HuH-7.5 (cell line): ENCODE data around the gene DHX8.
A peak's percentile ranks its signal among the peaks of the same experiment; 100 is the strongest.

Experiments used
- DNase-seq: peaks from one replicate; pipeline ENCODE4 v3.0.0; 2011; ENCODE audit warnings: low spot score

The DHX8 gene

DNA sequence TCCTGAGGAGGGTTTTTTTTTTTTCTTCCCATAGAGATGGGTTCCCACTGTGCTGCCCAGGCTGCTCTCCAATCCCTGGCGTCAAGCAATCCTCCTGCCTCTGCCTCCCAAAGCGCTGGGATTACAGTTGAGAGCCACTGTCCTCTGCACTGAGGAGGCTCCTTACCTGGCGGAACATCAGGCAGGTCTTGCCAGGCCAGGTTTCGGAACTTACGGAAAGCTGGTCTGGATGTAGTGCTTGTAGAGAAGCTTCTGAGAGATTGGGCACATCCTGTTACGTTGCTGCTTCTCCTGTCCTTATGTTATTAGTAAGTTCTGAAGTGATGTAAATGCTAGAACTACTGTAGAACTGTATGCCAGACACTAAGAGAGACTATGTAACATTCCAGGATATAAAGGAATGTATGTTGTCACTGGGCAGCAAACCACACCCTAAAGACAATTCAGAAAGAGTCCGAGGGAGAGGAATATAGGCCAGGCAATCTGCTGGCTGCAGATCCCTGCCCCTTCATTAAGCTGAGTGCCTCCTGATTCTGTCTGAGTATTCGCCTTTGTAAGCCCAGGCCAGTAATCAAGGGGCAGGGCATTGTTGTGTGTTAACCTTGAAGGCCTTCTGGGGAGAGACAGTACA lies 41.3 kb downstream of the DHX8 start:
- no peak for DNase-seq

GRCh38 chr17:43526886-43527648 lies 43.3 kb downstream of the DHX8 start:
- no peak for DNase-seq

DNA sequence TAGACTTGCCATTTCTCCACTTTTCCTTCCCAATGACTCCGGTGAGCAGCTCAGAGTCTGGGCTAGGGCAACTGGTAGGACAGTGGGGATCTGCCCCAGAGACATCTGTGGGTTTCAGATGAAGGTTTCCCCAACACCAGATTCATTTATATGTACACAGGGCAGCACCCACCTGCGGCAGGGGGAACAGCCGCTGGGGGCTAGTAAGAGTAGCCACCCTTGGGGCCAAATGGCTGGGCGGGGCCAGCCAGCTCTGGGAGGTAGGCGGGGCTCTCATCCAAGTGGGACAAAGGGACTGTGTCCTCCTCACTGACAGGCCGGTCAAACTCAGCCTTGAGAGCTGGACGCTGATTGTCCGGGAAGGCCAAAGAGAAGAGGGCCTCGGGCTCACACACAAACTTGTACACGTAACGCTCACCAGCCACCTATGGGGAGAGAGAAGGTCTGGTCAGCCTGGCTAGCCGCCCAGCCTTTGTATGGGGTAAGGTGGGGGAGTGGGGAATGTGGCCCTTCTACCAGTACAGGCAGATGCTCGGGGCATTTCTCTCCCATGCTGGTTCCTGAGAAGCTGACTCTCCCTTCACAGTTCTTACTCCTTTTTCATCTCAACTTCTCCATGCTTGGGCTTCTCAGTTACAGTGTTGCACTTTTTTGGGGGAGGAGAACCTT lies 44.7 kb downstream of the DHX8 start:
- DNase-seq, result no peak

DNA sequence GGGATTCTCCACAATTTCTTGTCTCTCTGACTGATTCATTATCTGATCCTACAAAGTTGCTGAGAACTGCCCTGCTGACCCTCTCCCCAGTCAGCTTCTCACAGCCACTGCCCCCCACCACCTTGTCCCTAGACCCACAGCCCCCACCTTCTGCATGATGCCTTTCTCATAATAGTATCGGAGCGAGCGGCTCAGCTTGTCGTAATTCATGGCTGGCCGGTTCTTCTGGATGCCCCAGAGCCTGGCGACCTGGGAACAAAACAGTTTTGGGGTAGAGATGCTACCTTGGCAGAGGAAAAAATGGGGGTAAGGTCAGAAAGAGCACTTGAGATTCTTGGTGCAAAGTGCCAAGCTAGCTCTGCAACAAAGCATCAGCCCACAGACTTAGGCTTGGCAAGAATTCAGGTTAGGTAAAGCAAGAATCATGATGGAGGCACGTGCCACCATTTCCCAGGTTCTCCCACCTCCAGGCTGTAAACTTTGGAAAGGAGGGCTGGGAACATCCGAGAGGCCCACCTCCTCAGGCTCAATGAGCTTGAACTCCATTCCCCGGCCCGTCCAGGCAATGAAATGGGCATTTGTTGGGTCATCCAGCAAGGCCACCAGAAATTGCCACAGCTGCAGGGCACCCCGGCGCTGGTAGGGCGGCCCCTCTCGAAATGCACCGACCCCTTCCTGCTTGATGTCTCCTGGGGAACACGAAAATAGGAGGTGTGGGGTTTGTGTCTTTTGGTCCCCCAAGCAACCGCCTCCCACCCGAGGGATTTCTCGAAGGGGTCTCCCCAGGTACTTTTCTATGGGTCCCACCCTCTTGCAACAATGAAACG lies 45.4 kb downstream of the DHX8 start:
- no peak for DNase-seq

DNA sequence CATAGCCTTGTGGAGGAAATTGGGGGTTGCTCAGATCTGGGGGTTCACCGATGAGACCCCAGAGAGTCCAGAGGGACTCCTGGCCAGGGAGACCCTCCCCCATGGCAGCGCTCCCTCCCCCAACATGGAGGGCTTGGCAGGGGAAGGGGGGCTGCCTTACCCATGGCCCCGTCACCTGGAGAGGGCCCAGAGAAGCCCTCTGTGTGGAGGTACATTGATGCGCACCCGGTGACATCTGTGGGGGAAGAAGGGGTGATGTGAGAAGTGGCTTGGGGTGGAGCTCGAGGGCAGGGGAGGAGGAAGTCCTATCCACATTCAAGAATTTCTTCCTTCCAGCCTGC lies 46.1 kb downstream of the DHX8 start:
- no peak for DNase-seq

DNA sequence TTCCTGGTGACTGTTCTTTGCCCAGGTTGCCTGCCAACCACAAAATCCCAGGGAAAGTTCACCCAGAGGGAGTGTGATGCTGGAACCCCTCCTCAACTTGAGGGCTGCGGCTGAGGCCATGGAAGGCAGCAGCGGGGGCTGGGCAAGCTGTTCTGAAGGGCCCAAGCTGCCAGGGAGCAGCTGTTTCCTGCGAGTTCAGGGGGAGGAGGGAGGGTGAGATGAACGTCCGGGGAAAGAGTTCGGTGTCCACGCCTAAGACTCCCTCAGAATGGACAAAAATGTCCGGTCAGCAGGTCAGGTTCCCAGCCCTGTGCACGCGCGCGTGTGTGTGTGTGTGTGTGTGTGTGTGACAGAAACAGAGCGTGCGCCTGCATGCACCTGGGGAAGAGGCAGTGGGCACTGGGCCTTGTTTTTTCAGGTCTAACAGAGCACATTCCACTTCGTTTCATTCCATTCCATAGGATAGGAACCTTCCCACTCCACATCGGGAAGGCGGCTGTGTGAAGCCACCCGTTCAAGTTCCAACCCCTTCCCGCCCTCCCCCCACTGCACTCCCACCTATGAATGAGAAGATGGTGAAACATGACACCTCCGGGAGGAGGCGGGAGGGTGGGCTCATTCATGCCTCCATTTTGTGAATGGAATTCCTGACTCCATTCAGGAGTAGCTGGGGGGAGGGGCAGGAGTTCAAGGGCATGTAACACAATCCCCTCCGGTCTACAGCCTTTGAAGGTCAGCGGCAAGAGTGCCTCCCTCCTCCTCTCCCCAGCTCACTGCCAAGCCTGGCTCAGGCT lies 46.7 kb downstream of the DHX8 start:
- peak; percentile 55 for DNase-seq

GRCh38 chr17:43531082-43531378 lies 47.3 kb downstream of the DHX8 start:
- DNase-seq, result no peak

GRCh38 chr17:43531955-43532354 lies 48.2 kb downstream of the DHX8 start:
- DNase-seq, result no peak

- DNase-seq, result no peak
These were observed 48.8 kb downstream of the DHX8 start for GRCh38 chr17:43532581-43532980.

DNA sequence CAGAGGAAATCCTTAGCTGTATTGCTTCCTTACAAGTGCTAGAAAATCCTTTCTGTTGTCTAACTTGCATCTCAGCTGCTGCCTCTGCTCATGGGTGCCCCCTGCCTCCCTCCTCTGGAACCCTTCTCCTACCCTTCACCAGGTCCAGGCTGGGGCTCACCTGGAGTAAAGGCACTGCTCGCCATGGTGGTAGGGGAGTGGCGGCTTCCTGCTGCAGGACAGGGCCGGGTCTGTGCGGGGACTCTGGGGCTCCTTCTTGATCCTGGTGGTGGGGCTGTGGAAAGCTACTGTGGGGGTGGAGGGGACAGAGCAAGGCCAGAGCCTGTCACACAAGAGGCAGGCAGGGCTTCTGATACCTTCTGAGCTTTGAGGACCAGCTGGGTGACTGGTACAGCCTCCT lies 49.9 kb downstream of the DHX8 start:
- DNase-seq, result no peak

DNA sequence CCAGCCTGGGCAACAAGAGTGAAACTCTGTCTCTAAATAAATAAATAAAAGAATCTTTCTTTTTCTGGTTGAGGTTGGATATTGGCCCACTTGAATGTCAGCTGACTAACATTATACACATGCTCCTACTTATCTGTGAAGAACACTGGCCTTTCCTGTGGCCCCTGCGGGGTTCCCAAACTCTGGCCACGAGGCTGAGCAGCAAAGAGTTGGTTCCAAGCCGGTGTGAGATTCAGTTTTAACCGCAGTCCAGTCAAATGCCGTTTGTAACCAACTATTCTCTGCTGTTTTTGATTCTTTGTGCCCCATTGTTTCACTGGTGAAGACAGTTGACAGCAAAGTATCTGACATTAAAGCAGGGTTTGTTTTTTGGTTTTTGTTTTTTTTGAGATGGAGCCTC lies 51.1 kb downstream of the DHX8 start:
- no peak for DNase-seq

DNA sequence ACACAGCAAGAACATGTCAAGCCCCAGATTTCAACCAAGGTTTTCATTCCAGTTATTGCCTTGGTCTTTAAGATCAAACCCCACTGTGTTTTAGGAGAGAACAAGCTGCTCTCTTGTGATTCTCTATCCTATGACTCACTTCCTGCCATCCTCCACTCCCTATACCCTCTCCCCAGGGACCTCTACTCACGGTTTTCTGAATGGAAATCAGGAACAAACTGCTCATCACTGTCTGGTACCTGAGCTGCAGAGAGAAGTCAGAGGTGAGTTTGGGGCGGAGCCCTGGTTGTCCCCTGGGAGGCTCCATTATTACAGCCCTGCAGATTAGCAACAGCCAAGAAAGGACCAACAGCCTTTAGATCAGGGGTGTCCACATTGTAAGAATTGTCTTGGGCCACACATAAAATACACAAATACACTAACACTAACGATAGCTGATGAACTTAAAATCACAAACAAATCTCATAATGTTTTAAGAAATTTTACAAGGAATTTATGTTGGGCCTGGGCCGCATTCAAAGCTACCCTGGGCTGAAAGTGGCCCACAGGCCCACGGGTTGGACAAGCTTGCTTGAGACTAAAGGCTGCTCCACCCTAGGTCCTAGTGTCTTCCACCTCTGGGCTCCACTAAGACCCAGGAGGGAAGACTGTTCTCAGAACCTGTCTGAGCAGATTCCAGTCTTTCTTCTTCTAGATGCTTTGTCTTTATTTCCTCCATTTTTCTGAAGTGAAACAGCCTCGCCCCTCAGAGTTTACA lies 52.6 kb downstream of the DHX8 start:
- no peak for DNase-seq

DNA sequence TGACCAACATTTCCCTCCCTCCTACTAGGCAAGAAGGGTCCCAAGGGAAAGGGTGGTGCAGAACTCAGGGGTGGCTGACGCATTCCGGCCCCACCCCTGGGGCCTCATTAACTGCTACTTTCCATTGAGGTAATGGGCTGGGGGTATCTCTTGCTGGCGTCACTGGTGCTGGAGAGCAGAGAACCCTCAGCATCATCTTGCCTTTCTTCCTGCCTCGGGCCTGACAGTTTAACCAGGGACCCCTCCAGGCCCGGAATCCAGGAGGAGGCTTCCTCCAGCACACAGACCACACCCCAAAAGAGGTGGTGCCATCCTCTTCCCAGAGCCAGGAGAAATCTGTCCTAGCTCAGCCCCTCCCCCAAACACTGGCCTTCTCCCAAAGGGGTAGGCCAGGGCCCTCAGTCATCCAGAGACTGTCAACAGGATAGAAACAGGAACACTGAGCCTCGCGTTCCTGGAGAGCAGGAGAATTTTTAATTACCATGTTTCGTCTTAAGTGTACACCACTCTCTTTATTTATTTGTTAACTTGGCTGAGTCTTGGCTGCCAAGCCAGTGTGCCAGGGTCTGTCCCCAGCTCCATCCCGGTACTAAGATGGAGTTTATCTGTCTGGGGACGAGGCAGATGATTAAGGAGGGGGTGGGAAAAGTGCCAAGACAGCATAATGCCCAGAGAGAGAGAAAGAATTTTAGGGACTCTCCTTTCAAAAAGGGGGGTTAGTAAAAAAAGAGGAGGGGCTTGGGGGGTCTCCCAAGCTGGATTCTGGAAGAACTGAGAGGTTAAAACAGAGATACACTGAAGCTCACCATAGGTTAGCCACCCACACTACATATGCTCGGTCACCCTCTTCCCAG lies 57.3 kb downstream of the DHX8 start:
- DNase-seq, result no peak

DNA sequence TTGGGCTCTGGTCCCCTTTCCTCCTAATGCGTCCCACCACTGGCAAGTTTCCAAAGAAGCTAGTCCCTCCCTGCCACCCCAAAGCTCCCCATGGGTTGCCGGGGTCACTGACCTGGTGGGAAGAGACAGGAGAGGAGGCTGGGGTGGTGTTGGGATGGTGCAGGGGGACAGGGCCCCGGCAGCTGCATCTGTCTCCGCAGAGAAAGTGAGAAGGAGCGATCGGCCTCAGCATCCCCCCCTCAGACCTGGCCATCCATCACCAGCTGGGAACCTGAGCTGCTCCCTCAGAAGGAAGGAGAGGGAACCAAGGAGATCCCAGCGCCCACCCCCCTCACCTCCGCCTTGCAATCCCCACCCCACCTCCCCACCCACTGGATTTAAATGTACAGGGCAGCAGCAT lies 59.1 kb downstream of the DHX8 start:
- no peak for DNase-seq

DNA sequence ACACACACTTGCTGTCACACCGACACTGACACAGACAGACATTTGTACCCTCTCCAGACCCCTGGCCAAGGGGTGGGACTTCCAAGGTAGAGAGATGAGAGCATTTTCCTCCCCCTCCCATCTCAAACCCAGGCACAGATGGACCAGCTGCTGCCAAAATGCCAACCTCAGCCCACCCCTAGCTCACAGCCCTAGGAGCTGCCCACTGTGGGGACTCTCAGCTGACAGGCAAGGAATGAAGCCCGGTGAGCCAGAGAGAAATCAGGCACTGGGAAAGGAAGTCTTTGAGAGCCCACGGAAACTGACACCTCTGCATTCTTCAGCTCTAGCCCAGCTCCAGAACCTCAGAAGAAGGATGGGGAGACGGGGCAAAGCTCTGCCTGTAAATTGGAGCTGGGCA lies 59.5 kb downstream of the DHX8 start:
- no peak for DNase-seq

DNA sequence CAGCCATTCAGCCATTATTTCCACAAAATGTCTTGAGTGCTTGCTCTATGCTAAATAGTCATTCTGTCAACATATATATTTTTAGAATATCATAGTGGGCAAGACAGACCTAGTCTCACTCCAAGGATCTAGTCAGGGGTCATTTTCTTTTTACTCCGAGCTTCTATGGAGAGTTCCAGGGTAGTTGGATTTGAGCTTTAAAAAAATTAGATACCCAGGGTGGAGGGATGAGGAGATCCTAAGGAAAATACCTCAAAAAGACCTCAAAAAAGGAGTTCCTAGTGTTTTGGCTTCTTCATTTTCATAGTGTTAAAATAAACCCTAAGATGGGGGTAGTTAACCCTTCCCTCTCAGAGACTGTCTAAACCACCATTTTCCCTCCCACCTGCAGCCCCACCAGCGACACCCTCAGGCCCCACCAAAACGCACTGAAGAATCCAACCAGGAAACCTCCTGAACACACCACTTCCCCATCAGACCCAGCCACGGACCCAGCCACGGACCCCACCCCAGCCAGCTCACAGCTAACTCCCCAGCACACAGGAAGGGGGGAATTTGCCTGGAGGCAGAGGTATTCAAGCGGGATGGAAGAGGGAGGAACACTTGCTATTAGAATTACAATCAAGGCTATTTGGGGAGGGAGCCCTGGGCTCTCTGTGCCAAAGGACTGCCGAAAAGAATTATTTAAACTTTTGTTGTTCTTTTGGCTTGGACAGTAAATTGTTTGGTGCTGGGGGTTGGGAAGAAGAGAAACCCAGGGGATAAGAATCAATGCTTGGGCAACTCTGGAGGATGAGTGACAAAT lies 60.2 kb downstream of the DHX8 start:
- DNase-seq, result peak; percentile 39

DNA sequence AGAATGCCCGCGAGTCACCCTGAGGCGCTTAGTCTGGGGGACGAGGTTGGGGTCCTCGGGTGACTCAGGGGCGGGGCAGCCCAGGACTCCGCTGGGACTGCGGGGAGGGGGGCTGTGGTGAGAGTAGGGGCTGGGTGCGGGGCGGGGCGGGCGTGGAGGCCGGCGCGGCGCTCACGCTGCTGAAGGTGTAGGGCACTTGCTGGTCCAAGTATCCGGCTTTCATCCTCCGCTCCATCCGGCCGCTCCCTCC lies 61.5 kb downstream of the DHX8 start:
- DNase-seq, result no peak

- DNase-seq, result peak; percentile 95
These were observed 62.8 kb downstream of the DHX8 start, which contains the start of gene ETV4 for GRCh38 chr17:43546319-43547188. ETV4 (minus strand) TSS chr17:43546340; CDS start chr17:43545617, 723 bp downstream.

DNA sequence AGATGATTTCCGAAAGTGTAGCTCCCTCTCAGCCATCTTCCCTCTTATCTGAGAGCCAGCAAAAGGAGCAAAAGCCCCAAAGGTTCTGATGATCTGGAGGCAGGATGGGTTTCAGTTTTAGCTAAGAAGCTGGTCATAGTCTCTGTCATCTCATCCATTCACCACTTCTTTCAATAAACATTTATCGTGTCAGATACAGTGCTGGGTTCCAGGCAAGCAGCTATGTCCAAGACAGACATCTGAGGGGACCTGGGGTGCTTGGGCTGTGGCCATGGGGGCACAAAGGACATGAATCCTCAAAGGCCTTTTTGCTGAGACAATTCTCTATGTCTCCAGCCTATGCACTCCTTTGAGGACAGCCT lies 63.4 kb downstream of the DHX8 start:
- DNase-seq, result no peak
